PC-3 (cell line): ENCODE measurements around the gene CCR9. TPM values are rescaled to one million over a fixed set of nuclear protein-coding genes. Genes with fewer than 3 reads are reported as not detected.
A peak's percentile ranks its signal among the peaks of the same experiment; 100 is the strongest.

Experiments used
- ATAC-seq: fragments of 200-7000 bp; cut with Tn5 transposase; 2 replicates; pipeline ENCODE4 v1.9.1; 2020; ENCODE audit warnings: mild to moderate bottlenecking, moderate library complexity
- BruUV-seq: library from RNA; stranded (reverse); fragments of 400-500 nt; replicated peaks from 2 replicates; lab custom pipeline; 2021; lab: Mats Ljungman, UMichigan
- CTCF ChIA-PET: fragments of 300-600 bp; sonication (Branson Sonifier 250); formaldehyde crosslinking; loops from one replicate; lab custom pipeline; 2022; ENCODE audit warnings: antibody characterized with exemption; lab: Charles Lee
- POLR2A ChIA-PET: fragments of 300-600 bp; sonication (Branson Sonifier 250); formaldehyde crosslinking; loops from one replicate; lab custom pipeline; 2022; ENCODE audit warnings: antibody characterized with exemption; ENCODE audit not compliant: unreplicated experiment; lab: Charles Lee
- DNase-seq: peaks from one replicate; pipeline ENCODE4 v3.0.0-alpha.2; 2015
- H2AFZ ChIP-seq: fragments of 300-600 bp; sonication (generic); 2 replicates; pipeline ENCODE4 v1.6.0; 2016; ENCODE audit warnings: antibody characterized with exemption, low read length
- H3F3A ChIP-seq: fragments of 300-600 bp; sonication (generic); one replicate; pipeline ENCODE4 v1.6.0; 2017; ENCODE audit warnings: antibody characterized with exemption, low read length, control low read depth, mild to moderate bottlenecking; ENCODE audit not compliant: unreplicated experiment
- H3K27ac ChIP-seq: fragments of 300-600 bp; sonication (generic); 2 replicates; pipeline ENCODE4 v1.5.1; 2016; ENCODE audit warnings: mild to moderate bottlenecking, low read length
- H3K27me3 ChIP-seq: fragments of 300-600 bp; sonication (generic); 2 replicates; pipeline ENCODE4 v1.6.1; 2016; ENCODE audit warnings: low read length, mixed read lengths
- H3K36me3 ChIP-seq: fragments of 300-600 bp; sonication (generic); 2 replicates; pipeline ENCODE4 v1.6.1; 2016; ENCODE audit warnings: low read depth, mixed run types, low read length, mixed read lengths
- H3K4me1 ChIP-seq: fragments of 300-600 bp; sonication (generic); 2 replicates; pipeline ENCODE4 v1.5.1; 2016; ENCODE audit warnings: low read length; ENCODE audit not compliant: insufficient read depth
- H3K4me2 ChIP-seq: fragments of 300-600 bp; sonication (generic); 2 replicates; pipeline ENCODE4 v1.6.0; 2016; ENCODE audit warnings: low read length
- H3K4me3 ChIP-seq: fragments of 300-600 bp; sonication (generic); 2 replicates; pipeline ENCODE4 v1.5.1; 2016; ENCODE audit warnings: mild to moderate bottlenecking, low read length, mixed read lengths
- H3K79me2 ChIP-seq: fragments of 300-600 bp; sonication (generic); 2 replicates; pipeline ENCODE4 v1.6.1; 2017; ENCODE audit warnings: low read length, mixed read lengths
- H3K9ac ChIP-seq: fragments of 300-600 bp; sonication (generic); 2 replicates; pipeline ENCODE4 v1.6.0; 2016; ENCODE audit warnings: mild to moderate bottlenecking, low read length
- H3K9me2 ChIP-seq: fragments of 300-600 bp; sonication (generic); replicated peaks from 2 replicates; pipeline ENCODE4 v1.6.1; 2016; ENCODE audit warnings: mixed run types, low read length, mixed read lengths
- H3K9me3 ChIP-seq: fragments of 300-600 bp; sonication (generic); 2 replicates; pipeline ENCODE4 v1.6.1; 2016; ENCODE audit warnings: low read length, mixed read lengths
- H4K20me1 ChIP-seq: fragments of 300-600 bp; sonication (generic); 2 replicates; pipeline ENCODE4 v1.6.1; 2016; ENCODE audit warnings: low read length, mixed read lengths
- CTCF ChIP-seq: fragments of 300-600 bp; sonication (generic); conservative IDR thresholded peaks from 2 replicates; pipeline ENCODE4 v1.5.1; 2017; ENCODE audit warnings: antibody characterized with exemption, low read depth, mild to moderate bottlenecking, low read length
- EZH2 ChIP-seq: fragments of 300-600 bp; sonication (generic); IDR thresholded peaks from one replicate; pipeline ENCODE4 v1.6.1; 2017; ENCODE audit warnings: antibody characterized with exemption, mild to moderate bottlenecking, low read length; ENCODE audit not compliant: unreplicated experiment
- EZH2phosphoT487 ChIP-seq: fragments of 300-600 bp; sonication (generic); IDR thresholded peaks from 2 replicates; pipeline ENCODE4 v1.6.1; 2018; ENCODE audit warnings: mild to moderate bottlenecking, antibody characterized with exemption, low read length, borderline replicate concordance
- intact Hi-C: fragments of 100-400 bp; cut with micrococcal nuclease; formaldehyde crosslinking; loops from 2 replicates; pipeline ENCODE4 v1.9.0; 2023
- total RNA-seq: library from RNA; depleted of rRNA; stranded (reverse); fragments of >200 nt; gene quantifications from 2 replicates; pipeline ENCODE4 v1.2.3, GENCODE V29; 2014

Gene CCR9
- total RNA-seq, 1 experiment from 2014 or later: not detected

- DNase-seq: peak; percentile 88
- H3K9me3 ChIP-seq: no peaks in the 10 kb centered on the region
- H3K9me2 ChIP-seq: no peaks in the 10 kb centered on the region
- H3K27me3 ChIP-seq: no peaks in the 10 kb centered on the region
- H4K20me1 ChIP-seq: no peaks in the 10 kb centered on the region
- POLR2A ChIA-PET: interaction anchor here (0.6 kb wide), 1 partner anchor 13 kb away, joined by 5 read pairs; no protein-coding TSS in a partner anchor
- H3K36me3 ChIP-seq: no peaks in the 10 kb centered on the region
- H3K27ac ChIP-seq: peak overlapping the region; percentile 72
- no peak for TF ChIP-seq EZH2
- no peak for TF ChIP-seq CTCF
- no peak for TF ChIP-seq EZH2phosphoT487
- no peaks in the 10 kb centered on the region for H3K79me2 ChIP-seq
- H3K4me2 ChIP-seq: peak overlapping the region; percentile 50
- H3F3A ChIP-seq: peaks cover 4% of the 10 kb centered on the region
- peak; percentile 93 for ATAC-seq
- H3K9ac ChIP-seq: peak overlapping the region; percentile 13; the same call in 1 of the 2 replicates
- peaks cover 21% of the 10 kb centered on the region for H3K4me1 ChIP-seq
- CTCF ChIA-PET: interaction anchor here (0.5 kb wide), 2 partner anchors 9 to 195 kb away, joined by 4 to 6 read pairs; no protein-coding TSS in a partner anchor
- H2AFZ ChIP-seq: no peak overlapping the region
- intact Hi-C loops: loop anchor here (5.0 kb wide), 1 partner anchor 39 kb away; the partner anchor contains the start of gene LZTFL1
- no TSS peak for BruUV-seq
- no peak overlapping the region for H3K4me3 ChIP-seq
Measured at GRCh38 chr3:45881078-45882022, 5.0 kb upstream of the CCR9 start.

- Histone ChIP-seq H3K9me3 (no peaks in the 10 kb centered on the region), H3K4me2 (no peak overlapping the region), H3K36me3 (no peaks in the 10 kb centered on the region), H3K4me1 (peaks cover 36% of the 10 kb centered on the region), H3K9me2 (no peaks in the 10 kb centered on the region), H3F3A (peaks cover 4% of the 10 kb centered on the region), H3K27ac (no peak overlapping the region), H2AFZ (no peak overlapping the region), H3K79me2 (no peaks in the 10 kb centered on the region), H3K9ac (no peak overlapping the region), H3K4me3 (no peak overlapping the region), H3K27me3 (no peaks in the 10 kb centered on the region), H4K20me1 (no peaks in the 10 kb centered on the region)
- ATAC-seq (no peak), DNase-seq (no peak)
- no TSS peak for BruUV-seq
- TF ChIP-seq EZH2 (no peak), CTCF (no peak), EZH2phosphoT487 (no peak)
- CTCF ChIA-PET: no interaction called here
- POLR2A ChIA-PET: no interaction called here
- intact Hi-C loops: loop anchor here (5.0 kb wide), 1 partner anchor 42 kb away; the partner anchor contains the start of gene LZTFL1
Measured at GRCh38 chr3:45884368-45885201, 1.8 kb upstream of the CCR9 start.
